Hepatocyte (in vitro differentiated cells): ENCODE data around the gene PAK5. TPM values are rescaled to one million over a fixed set of nuclear protein-coding genes. Genes with fewer than 3 reads are reported as not detected.

Source experiments
- DNase-seq: peaks from one replicate; pipeline ENCODE4 v3.0.0-alpha.2; 2016; ENCODE audit warnings: low spot score
- H2AFZ ChIP-seq: fragments of 200-600 bp; sonication (generic); 2 replicates; pipeline ENCODE4 v1.6.0; 2016; ENCODE audit warnings: antibody characterized with exemption, mild to moderate bottlenecking
- H3K27ac ChIP-seq: fragments of 200-600 bp; sonication (generic); 2 replicates; pipeline ENCODE4 v1.5.1; 2016; ENCODE audit warnings: mild to moderate bottlenecking
- H3K27me3 ChIP-seq: fragments of 200-600 bp; sonication (generic); 2 replicates; pipeline ENCODE4 v1.6.1; 2016
- H3K36me3 ChIP-seq: fragments of 200-600 bp; sonication (generic); replicated peaks from 2 replicates; pipeline ENCODE4 v1.5.1; 2016; ENCODE audit warnings: low read depth; ENCODE audit not compliant: insufficient read depth
- H3K4me1 ChIP-seq: fragments of 200-600 bp; sonication (generic); 2 replicates; pipeline ENCODE4 v1.5.1; 2016; ENCODE audit warnings: mild to moderate bottlenecking, moderate library complexity; ENCODE audit not compliant: insufficient read depth
- H3K4me2 ChIP-seq: fragments of 200-600 bp; sonication (generic); 2 replicates; pipeline ENCODE4 v1.6.0; 2016
- H3K4me3 ChIP-seq: fragments of 200-600 bp; sonication (generic); 2 replicates; pipeline ENCODE4 v1.5.1; 2016; ENCODE audit warnings: mild to moderate bottlenecking
- H3K79me2 ChIP-seq: fragments of 200-600 bp; sonication (generic); 2 replicates; pipeline ENCODE4 v1.6.0; 2017; ENCODE audit warnings: mild to moderate bottlenecking
- H3K9me2 ChIP-seq: fragments of 200-600 bp; sonication (generic); replicated peaks from 2 replicates; pipeline ENCODE4 v1.6.0; 2017; ENCODE audit warnings: mild to moderate bottlenecking; ENCODE audit not compliant: insufficient read depth
- H3K9me3 ChIP-seq: fragments of 200-600 bp; sonication (generic); 2 replicates; pipeline ENCODE4 v1.5.1; 2016; ENCODE audit warnings: low read depth, mild to moderate bottlenecking
- H4K20me1 ChIP-seq: fragments of 200-600 bp; sonication (generic); 2 replicates; pipeline ENCODE4 v1.6.0; 2016; ENCODE audit warnings: mild to moderate bottlenecking; ENCODE audit not compliant: insufficient read depth, poor library complexity, severe bottlenecking
- EZH2 ChIP-seq: fragments of 200-600 bp; sonication (generic); IDR thresholded peaks from 2 replicates; pipeline ENCODE4 v1.6.1; 2016; ENCODE audit warnings: antibody characterized with exemption, mild to moderate bottlenecking, borderline replicate concordance
- EZH2phosphoT487 ChIP-seq: fragments of 200-600 bp; sonication (generic); IDR thresholded peaks from one replicate; pipeline ENCODE4 v1.6.1; 2018; ENCODE audit warnings: antibody characterized with exemption, mild to moderate bottlenecking, low read depth, moderate library complexity; ENCODE audit not compliant: unreplicated experiment, severe bottlenecking
- WGBS: methylation state at CpG from one replicate; pipeline ENCODE4 v1.1.6; 2016; ENCODE audit warnings: low lambda C conversion rate; ENCODE audit errors: missing lambda C conversion rate; 5-methylcytosine and 5-hydroxymethylcytosine counted together
- polyA plus RNA-seq: library from polyadenylated mRNA; unstranded; fragments of >200 nt; fragmentation: Nextera tagmentation; extraction: Ambion mirVana; gene quantifications from 2 replicates; pipeline ENCODE4 v1.2.1, GENCODE V29; 2016
- total RNA-seq: library from RNA; depleted of rRNA; stranded (reverse); fragments of >200 nt; gene quantifications from 2 replicates; pipeline ENCODE4 v1.2.3, GENCODE V29; 2014
- TF ChIP-seq, protein P1 (sequence below): fragments of 200-600 bp; sonication (generic); IDR thresholded peaks from 2 replicates; pipeline ENCODE4 v1.5.1; 2016; ENCODE audit warnings: antibody characterized with exemption, mild to moderate bottlenecking; ENCODE audit not compliant: poor library complexity

The PAK5 gene
- total and polyA plus RNA-seq, 2 experiments from 2014 or later = 0.56 to 0.97 TPM

DNA sequence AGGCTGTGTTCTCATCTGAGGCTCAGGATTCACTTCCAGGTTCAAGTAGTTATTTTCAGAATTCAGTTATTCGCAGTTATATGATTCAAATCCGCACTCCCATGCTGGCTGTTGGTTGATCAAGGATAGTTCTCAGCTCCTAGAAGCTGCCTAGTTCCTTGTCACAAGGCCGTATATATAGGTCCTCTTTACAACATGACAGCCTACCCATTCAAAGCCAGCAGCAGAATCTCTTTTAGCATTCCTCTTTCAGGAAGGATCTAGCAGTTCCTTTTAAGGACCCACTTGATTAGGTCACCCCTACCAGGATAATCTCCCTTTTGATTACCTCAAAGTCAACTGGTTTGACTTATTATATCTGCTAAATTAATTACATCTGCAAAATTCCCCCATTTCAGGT is 348.2 kb downstream of the PAK5 start:
- Histone ChIP-seq H3K36me3 (no peaks in the 10 kb centered on the region), H3K4me1 (no peaks in the 10 kb centered on the region), H3K79me2 (no peaks in the 10 kb centered on the region), H3K9me3 (no peaks in the 10 kb centered on the region), H4K20me1 (no peaks in the 10 kb centered on the region), H3K4me2 (no peak overlapping the region), H3K27ac (no peak overlapping the region), H2AFZ (no peak overlapping the region), H3K9me2 (no peaks in the 10 kb centered on the region), H3K27me3 (peaks cover 15% of the 10 kb centered on the region), H3K4me3 (no peak overlapping the region)
- TF ChIP-seq EZH2phosphoT487 (no peak), EZH2 (no peak)
- TF ChIP-seq, protein P1, sequence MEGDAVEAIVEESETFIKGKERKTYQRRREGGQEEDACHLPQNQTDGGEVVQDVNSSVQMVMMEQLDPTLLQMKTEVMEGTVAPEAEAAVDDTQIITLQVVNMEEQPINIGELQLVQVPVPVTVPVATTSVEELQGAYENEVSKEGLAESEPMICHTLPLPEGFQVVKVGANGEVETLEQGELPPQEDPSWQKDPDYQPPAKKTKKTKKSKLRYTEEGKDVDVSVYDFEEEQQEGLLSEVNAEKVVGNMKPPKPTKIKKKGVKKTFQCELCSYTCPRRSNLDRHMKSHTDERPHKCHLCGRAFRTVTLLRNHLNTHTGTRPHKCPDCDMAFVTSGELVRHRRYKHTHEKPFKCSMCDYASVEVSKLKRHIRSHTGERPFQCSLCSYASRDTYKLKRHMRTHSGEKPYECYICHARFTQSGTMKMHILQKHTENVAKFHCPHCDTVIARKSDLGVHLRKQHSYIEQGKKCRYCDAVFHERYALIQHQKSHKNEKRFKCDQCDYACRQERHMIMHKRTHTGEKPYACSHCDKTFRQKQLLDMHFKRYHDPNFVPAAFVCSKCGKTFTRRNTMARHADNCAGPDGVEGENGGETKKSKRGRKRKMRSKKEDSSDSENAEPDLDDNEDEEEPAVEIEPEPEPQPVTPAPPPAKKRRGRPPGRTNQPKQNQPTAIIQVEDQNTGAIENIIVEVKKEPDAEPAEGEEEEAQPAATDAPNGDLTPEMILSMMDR = no peak
- 92% methylated on average over 3 of the region's 3 CpGs for WGBS
- no peak for DNase-seq

DNA sequence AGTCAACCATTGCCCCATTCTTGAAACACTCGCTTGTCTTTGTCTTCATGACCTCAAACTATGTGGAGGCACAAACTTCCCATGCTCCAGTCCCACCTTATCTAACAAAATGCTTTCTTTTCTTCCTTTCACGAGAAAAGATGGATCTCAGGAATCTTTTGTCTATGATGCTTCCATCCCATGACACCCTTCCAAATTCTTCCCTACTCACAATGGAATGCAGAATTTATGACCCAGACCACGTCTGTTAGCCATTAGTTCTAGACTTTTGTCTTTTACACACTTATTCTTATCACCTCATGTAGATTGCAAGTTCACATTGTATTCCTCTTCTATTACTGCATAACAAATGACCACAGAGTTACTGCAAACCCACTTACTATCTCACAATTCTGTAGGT is 348.7 kb downstream of the PAK5 start:
- no peak for DNase-seq
- 71% methylated on average over 3 of the region's 3 CpGs for WGBS
- no peak overlapping the region for H3K4me3 ChIP-seq
- no peaks in the 10 kb centered on the region for H3K4me1 ChIP-seq
- H3K9me2 ChIP-seq = no peaks in the 10 kb centered on the region
- H2AFZ ChIP-seq = no peak overlapping the region
- H3K9me3 ChIP-seq = no peaks in the 10 kb centered on the region
- no peak overlapping the region for H3K4me2 ChIP-seq
- H3K27ac ChIP-seq = no peak overlapping the region
- no peaks in the 10 kb centered on the region for H3K79me2 ChIP-seq
- H3K27me3 ChIP-seq = peaks cover 15% of the 10 kb centered on the region
- TF ChIP-seq EZH2phosphoT487 (no peak), EZH2 (no peak)
- TF ChIP-seq, protein P1 = no peak
- H3K36me3 ChIP-seq = no peaks in the 10 kb centered on the region
- no peaks in the 10 kb centered on the region for H4K20me1 ChIP-seq

DNA sequence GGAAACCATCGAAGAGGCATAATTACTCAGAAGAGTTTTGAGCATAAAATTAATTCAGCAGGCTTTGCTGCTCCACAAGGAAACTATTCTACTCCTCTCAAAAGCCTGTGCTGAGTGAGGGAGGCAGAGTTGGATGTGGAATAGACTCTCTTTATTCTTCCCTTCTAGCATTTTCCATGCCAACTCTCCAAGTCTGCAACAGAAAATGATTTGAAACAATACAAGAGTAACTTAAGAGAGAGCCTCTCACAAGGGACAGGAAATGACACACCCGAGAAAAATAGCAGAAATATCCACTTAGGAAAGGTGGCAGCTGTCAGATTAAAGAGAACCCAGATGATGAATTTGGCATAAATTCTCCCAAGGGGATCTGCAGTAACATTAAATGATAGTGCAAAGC is 350.8 kb downstream of the PAK5 start:
- TF ChIP-seq EZH2 = no peak
- TF ChIP-seq EZH2phosphoT487 = no peak
- DNase-seq = no peak
- H3K4me2 ChIP-seq = no peak overlapping the region

More for the DNA sequence above, 350.8 kb downstream of the PAK5 start:
- H3K9me2 ChIP-seq = no peaks in the 10 kb centered on the region
- peaks cover 15% of the 10 kb centered on the region for H3K27me3 ChIP-seq
- H2AFZ ChIP-seq = no peak overlapping the region
- H3K4me1 ChIP-seq = no peaks in the 10 kb centered on the region
- no peaks in the 10 kb centered on the region for H4K20me1 ChIP-seq
- H3K79me2 ChIP-seq = no peaks in the 10 kb centered on the region
- no peak overlapping the region for H3K27ac ChIP-seq
- WGBS = 71% methylated on average over 2 of the region's 2 CpGs
- H3K9me3 ChIP-seq = no peaks in the 10 kb centered on the region
- H3K4me3 ChIP-seq = no peak overlapping the region
- no peaks in the 10 kb centered on the region for H3K36me3 ChIP-seq

Other genes starting within 250 kb of the PAK5 start
- gene ANKEF1, start 195.9 kb upstream of the PAK5 start, total RNA-seq = 4.5 and 4.7 TPM in 2 replicates
- 1.2 and 1.8 TPM in 2 replicates for gene ANKEF1, start 195.9 kb upstream of the PAK5 start, polyA plus RNA-seq